GM23248 (cell line): ENCODE results near the gene CTXND2.
"Not testable (repeated sequence)": the region's sequence is repeated elsewhere in the genome, so short reads cannot be mapped to it uniquely, and the experiment has no call there.

ENCODE experiments used
- EZH2 ChIP-seq: fragments of 200-600 bp; sonication (generic); IDR thresholded peaks from 2 replicates; pipeline ENCODE4 v1.6.1; 2018; ENCODE audit warnings: antibody characterized with exemption, mild to moderate bottlenecking; ENCODE audit not compliant: insufficient read depth, poor library complexity, severe bottlenecking
- EZH2phosphoT487 ChIP-seq: fragments of 200-600 bp; sonication (generic); IDR thresholded peaks from 2 replicates; pipeline ENCODE4 v1.6.1; 2018; ENCODE audit warnings: antibody characterized with exemption, moderate library complexity, mild to moderate bottlenecking, low read depth; ENCODE audit not compliant: insufficient read depth

GRCh38 chr1:150878931-150879330 lies 8.0 kb upstream of the CTXND2 start:
- TF ChIP-seq EZH2phosphoT487, EZH2: not testable (repeated sequence)
